HEK293T (cell line): Measurements from ENCODE around the gene HTR1B.

Experiments used
- CTCF ChIA-PET: fragments of 350-600 bp; formaldehyde crosslinking; extraction: SDS; loops from one replicate; lab custom pipeline; 2021; ENCODE audit warnings: antibody characterized with exemption, inconsistent platforms; lab: Yijun Ruan, JAX
- POLR2A ChIA-PET: fragments of 350-600 bp; formaldehyde crosslinking; extraction: SDS; loops from one replicate; lab custom pipeline; 2020; ENCODE audit warnings: antibody characterized with exemption, inconsistent platforms; lab: Yijun Ruan, JAX
- DNase-seq: peaks from one replicate; pipeline ENCODE4 v3.0.0; 2012; ENCODE audit warnings: mixed read lengths; ENCODE audit errors: extremely low spot score
- ARNT ChIP-seq: fragments of 450-650 bp; IDR thresholded peaks from 2 replicates; pipeline ENCODE4 v1.6.1; 2017; ENCODE audit warnings: mild to moderate bottlenecking
- BHLHE40 ChIP-seq: fragments of 450-650 bp; IDR thresholded peaks from 2 replicates; pipeline ENCODE4 v1.6.1; 2016; ENCODE audit warnings: mild to moderate bottlenecking, moderate library complexity, borderline replicate concordance
- CTBP1 ChIP-seq: fragments of 450-650 bp; IDR thresholded peaks from 2 replicates; pipeline ENCODE4 v1.6.1; 2016; ENCODE audit warnings: borderline replicate concordance
- ELF4 ChIP-seq: fragments of 450-650 bp; IDR thresholded peaks from 2 replicates; pipeline ENCODE4 v1.6.1; 2017; ENCODE audit warnings: antibody characterized with exemption
- FOXA1 ChIP-seq: fragments of 450-650 bp; IDR thresholded peaks from 2 replicates; pipeline ENCODE4 v1.6.1; 2016; ENCODE audit warnings: mild to moderate bottlenecking
- FOXK2 ChIP-seq: fragments of 450-650 bp; IDR thresholded peaks from 2 replicates; pipeline ENCODE4 v1.6.1; 2016; ENCODE audit warnings: mild to moderate bottlenecking
- FOXM1 ChIP-seq: fragments of 450-650 bp; IDR thresholded peaks from 2 replicates; pipeline ENCODE4 v1.6.1; 2017; ENCODE audit warnings: mild to moderate bottlenecking, borderline replicate concordance
- HDGF ChIP-seq: fragments of 450-650 bp; IDR thresholded peaks from 2 replicates; pipeline ENCODE4 v1.6.1; 2017; ENCODE audit warnings: antibody characterized with exemption, borderline replicate concordance
- L3MBTL2 ChIP-seq: fragments of 450-650 bp; conservative IDR thresholded peaks from 2 replicates; pipeline ENCODE4 v1.6.1; 2016; ENCODE audit warnings: mild to moderate bottlenecking
- LEF1 ChIP-seq: fragments of 450-650 bp; IDR thresholded peaks from 2 replicates; pipeline ENCODE4 v1.6.1; 2017; ENCODE audit warnings: mild to moderate bottlenecking, borderline replicate concordance
- NFRKB ChIP-seq: fragments of 450-650 bp; IDR thresholded peaks from 2 replicates; pipeline ENCODE4 v1.6.1; 2016; ENCODE audit warnings: mild to moderate bottlenecking, moderate library complexity
- SP1 ChIP-seq: fragments of 450-650 bp; IDR thresholded peaks from 2 replicates; pipeline ENCODE4 v1.6.1; 2017
- SUZ12 ChIP-seq: fragments of 450-650 bp; IDR thresholded peaks from 2 replicates; pipeline ENCODE4 v1.6.1; 2016; ENCODE audit warnings: mild to moderate bottlenecking
- TARDBP ChIP-seq: fragments of 450-650 bp; IDR thresholded peaks from 2 replicates; pipeline ENCODE4 v1.6.1; 2016
- ZNF384 ChIP-seq: fragments of 450-650 bp; IDR thresholded peaks from 2 replicates; pipeline ENCODE4 v1.6.1; 2016
- TF ChIP-seq, protein P1 (sequence below): fragments of 450-650 bp; IDR thresholded peaks from 2 replicates; pipeline ENCODE4 v1.6.1; 2016

HTR1B gene

DNA sequence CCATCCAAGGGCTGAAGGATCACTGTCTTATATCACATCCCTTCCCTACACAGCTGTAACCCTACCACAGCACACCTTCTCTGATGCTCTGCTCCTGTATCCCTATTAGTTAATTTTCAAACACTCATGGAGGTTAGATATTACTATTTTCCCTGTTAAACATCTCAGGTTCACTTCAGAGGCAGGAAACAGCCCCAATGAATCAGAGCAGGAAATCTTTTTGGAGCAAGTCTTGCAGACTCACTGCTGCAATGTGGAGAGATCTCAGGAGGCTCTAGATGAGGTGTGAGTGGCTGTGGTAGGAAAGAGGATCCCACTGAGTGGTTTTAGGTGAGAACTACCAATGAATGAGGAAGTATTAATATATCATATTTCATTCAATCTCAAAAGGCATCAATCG, 19.7 kb upstream of the HTR1B start:
- CTCF ChIA-PET = no interaction called here

DNA sequence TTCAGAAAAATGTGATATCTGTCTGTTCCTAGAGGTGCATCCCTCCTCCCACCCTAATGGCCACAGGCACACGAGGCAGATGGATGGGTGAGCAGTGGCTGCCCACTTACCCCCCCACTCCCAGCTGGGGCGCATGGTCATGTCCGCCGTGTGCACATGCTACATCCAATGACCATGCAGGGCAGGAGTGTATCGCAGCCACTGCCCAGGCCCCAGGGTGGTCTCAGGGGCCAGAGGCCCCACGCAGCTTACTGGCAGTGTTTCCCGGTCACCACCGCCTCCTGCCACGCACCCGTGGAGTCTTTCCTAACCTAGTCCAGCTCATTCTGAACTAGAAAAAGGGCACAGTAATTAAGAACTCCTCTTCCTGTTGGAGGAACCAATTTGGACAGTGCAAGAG, 11.7 kb upstream of the HTR1B start:
- ChIA-PET POLR2A (no interaction called here), CTCF (no interaction called here)
- no peak for TF ChIP-seq ARNT
- TF ChIP-seq TARDBP = no peak
- no peak for TF ChIP-seq CTBP1
- TF ChIP-seq SP1 = no peak
- TF ChIP-seq, protein P1, sequence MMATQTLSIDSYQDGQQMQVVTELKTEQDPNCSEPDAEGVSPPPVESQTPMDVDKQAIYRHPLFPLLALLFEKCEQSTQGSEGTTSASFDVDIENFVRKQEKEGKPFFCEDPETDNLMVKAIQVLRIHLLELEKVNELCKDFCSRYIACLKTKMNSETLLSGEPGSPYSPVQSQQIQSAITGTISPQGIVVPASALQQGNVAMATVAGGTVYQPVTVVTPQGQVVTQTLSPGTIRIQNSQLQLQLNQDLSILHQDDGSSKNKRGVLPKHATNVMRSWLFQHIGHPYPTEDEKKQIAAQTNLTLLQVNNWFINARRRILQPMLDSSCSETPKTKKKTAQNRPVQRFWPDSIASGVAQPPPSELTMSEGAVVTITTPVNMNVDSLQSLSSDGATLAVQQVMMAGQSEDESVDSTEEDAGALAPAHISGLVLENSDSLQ = no peak
- TF ChIP-seq FOXA1 = no peak
- no peak for DNase-seq

More for the DNA sequence above, 19.7 kb upstream of the HTR1B start:
- TF ChIP-seq ELF4 = no peak
- TF ChIP-seq NFRKB = no peak
- TF ChIP-seq FOXM1 = no peak
- POLR2A ChIA-PET = no interaction called here
- DNase-seq = no peak

DNA sequence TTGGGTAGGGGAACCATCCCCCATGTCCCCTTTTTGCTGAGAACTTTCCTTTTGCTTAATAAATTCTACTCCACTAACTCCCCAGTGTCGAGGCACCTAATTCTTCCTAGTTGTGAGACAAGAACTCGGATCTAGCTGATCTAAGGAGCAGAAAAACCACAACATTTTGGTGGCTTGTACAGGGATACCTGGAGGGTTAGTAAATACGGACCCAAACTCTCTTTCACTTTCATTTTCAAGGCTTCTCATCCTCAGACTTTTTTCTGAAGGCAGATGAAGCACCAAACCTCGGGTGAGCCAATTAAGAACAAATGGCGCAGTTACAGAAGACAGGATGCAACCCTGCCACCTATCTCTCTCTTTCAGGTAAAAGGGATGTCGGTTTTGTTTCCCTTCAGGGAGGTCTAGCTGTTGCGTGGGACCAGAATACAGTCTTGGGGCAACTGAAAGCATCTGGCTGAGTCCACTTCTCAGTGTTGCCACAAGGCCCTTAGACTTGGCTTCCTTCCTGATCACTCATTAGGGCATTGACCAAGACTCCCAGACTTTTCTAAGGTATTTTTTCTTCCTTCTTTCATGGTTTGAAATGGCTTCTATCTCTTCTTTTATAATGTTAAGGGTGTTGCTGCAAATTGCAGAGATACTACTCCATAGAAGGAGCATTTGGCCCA, 11.1 kb upstream of the HTR1B start:
- ChIA-PET POLR2A (no interaction called here), CTCF (no interaction called here)
- no peak for DNase-seq
- TF ChIP-seq BHLHE40 (no peak), ZNF384 (no peak), ELF4 (no peak), LEF1 (no peak), HDGF (no peak), CTBP1 (no peak), TARDBP (no peak), L3MBTL2 (no peak)

DNA sequence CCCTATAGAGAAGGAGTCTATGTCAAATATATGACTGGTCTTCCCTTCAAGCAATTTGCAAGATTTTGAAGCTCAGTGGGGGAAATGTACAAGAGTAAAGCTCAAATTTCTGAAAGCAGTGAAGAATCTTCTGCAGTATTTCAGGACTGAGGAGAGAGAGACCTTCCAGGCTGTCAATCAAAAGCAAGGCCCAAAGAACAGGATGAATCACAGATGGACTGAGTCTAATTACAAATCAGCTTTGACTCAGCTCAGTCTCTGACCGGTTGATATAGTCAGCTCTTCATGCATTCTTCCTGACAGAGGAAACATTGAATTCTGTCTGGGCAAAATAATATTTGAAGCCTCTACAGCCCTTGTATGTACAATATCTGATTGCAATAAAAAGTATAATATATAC, 7.7 kb upstream of the HTR1B start:
- TF ChIP-seq, protein P1 = peak; percentile 43; the same call in 1 of the 2 replicates
- TF ChIP-seq SP1 = no peak
- DNase-seq = no peak
- ChIA-PET POLR2A (no interaction called here), CTCF (interaction anchor here (1.0 kb wide), 1 partner anchor 14 kb away, joined by 3 read pairs; no protein-coding TSS in a partner anchor)

DNA sequence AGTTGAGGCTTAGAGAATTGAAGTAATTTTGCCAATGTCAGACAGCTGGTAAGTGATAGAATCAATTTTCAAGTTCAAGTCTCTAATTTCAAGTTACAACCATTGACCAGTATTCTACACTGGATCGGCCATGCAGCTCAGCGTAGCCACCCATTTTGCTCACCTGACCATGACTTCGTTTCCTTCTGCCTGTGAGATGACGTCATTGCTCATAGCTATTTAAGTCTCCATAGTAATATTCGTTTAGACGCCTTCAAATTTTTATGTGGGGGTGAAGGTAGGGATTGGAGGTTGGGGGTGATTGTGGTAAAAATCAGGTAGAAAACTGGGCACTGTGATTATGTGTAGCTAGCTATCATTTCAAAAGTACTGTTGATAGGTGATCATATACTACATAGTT, 5.6 kb upstream of the HTR1B start:
- CTCF ChIA-PET = no interaction called here
- no peak for DNase-seq
- TF ChIP-seq SUZ12 = no peak
- TF ChIP-seq ZNF384 = no peak
- TF ChIP-seq TARDBP = no peak
- TF ChIP-seq HDGF = no peak
- no peak for TF ChIP-seq FOXK2
- TF ChIP-seq SP1 = no peak
- TF ChIP-seq FOXM1 = no peak
- no peak for TF ChIP-seq FOXA1
- TF ChIP-seq BHLHE40 = no peak
- TF ChIP-seq, protein P1 = no peak
- no peak for TF ChIP-seq ARNT
- TF ChIP-seq NFRKB = no peak
- TF ChIP-seq CTBP1 = no peak
- no peak for TF ChIP-seq L3MBTL2
- no peak for TF ChIP-seq LEF1
- no peak for TF ChIP-seq ELF4
- POLR2A ChIA-PET = no interaction called here

DNA sequence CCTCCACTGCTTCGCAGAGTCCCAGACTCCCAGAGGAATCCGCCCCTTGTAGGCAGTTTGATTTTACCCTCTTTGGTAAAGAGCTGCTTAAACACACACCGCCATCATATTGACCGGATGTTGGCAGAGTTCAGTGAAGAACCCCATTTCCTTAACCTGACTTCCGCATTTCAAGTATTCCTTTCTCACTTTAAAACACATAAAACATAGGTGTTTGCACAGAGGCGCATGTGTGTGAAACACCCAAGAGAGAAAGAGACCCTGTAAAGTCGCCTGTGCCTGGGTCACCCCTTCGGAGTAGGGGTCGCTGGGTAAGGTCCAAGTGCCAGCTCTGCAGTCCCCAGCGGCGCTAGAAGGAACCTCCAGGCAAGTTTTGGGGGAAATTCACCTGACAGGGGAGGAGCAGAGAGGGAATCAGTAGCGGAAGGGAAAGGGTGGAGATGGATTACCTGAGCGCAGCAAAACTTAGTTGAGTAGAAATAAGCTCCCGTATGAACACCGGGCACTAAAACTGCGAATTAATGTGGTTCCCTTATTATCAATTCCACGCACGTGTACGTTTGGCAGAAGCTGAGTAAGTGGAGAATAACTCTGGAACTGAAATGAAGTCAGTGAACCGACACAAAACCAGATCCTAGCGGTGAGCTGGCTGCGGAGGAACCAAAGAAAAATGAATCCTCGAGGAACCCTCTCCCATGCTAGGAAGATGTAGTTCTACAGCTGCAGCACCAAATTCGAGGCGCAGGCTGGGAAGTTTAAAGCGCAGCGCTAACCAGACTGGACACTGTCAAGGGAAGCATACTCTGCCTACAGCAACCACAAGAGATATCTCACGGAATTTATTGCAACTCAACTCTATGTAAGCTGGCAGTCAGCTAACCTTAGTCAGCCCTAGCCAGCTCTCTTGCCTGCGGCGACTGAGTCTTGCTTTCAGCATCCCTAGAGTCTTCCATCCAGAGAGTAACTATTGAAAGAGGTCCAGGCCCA, 3.5 kb upstream of the HTR1B start:
- POLR2A ChIA-PET = no interaction called here

More for the DNA sequence above, 3.5 kb upstream of the HTR1B start:
- DNase-seq = no peak
- no peak for TF ChIP-seq FOXK2
- no peak for TF ChIP-seq TARDBP
- TF ChIP-seq, protein P1 = no peak
- TF ChIP-seq BHLHE40 = no peak
- TF ChIP-seq FOXM1 = no peak
- no peak for TF ChIP-seq NFRKB
- no peak for TF ChIP-seq FOXA1
- no peak for TF ChIP-seq SUZ12
- CTCF ChIA-PET = no interaction called here
